SU-DHL-6 (cell line): ENCODE results near the gene CTNND2.

Experiments
- CTCF ChIP-seq: fragments of 200-600 bp; sonication (generic); IDR thresholded peaks from one replicate; pipeline ENCODE4 v1.5.1; 2017; ENCODE audit warnings: antibody characterized with exemption, mild to moderate bottlenecking, low read length, moderate library complexity; ENCODE audit not compliant: insufficient read depth, poor library complexity, severe bottlenecking
- EZH2phosphoT487 ChIP-seq: fragments of 200-600 bp; sonication (generic), shearing (Covaris generic); conservative IDR thresholded peaks from 2 replicates; pipeline ENCODE4 v1.6.1; 2018; ENCODE audit warnings: mild to moderate bottlenecking, antibody characterized with exemption, low read length, moderate library complexity, mixed read lengths

GRCh38 chr5:11364531-11364930 is 539.7 kb downstream of the CTNND2 start:
- TF ChIP-seq CTCF, result no peak
- TF ChIP-seq EZH2phosphoT487, result no peak
